GM21576 (cell line): ENCODE measurements around the gene HBE1.

Experiments used
- ATAC-seq: cut with Tn5 transposase; IDR thresholded peaks from one replicate; pipeline ENCODE4 v1.9.1; 2021; ENCODE audit warnings: mild to moderate bottlenecking, moderate library complexity; ENCODE audit not compliant: unreplicated experiment

HBE1 gene

GRCh38 chr11:5235364-5236095, 34.2 kb downstream of the HBE1 start:
- ATAC-seq: no peak

GRCh38 chr11:5234381-5234834, 35.3 kb downstream of the HBE1 start, which contains the start of gene HBD:
TSS of gene HBD (minus strand) at chr11:5234483. CDS start at chr11:5234433, 50 bp downstream.
- peak; percentile 74 for ATAC-seq

GRCh38 chr11:5233307-5233706, 36.4 kb downstream of the HBE1 start:
- ATAC-seq: no peak

GRCh38 chr11:5232821-5233220, 36.9 kb downstream of the HBE1 start:
- no peak for ATAC-seq

GRCh38 chr11:5232176-5232575, 37.6 kb downstream of the HBE1 start:
- ATAC-seq: no peak

GRCh38 chr11:5231111-5231510, 38.6 kb downstream of the HBE1 start:
- no peak for ATAC-seq

- no peak for ATAC-seq
These were observed 39.5 kb downstream of the HBE1 start for GRCh38 chr11:5230266-5230665.

GRCh38 chr11:5229796-5230195, 39.9 kb downstream of the HBE1 start:
- ATAC-seq: no peak

- no peak for ATAC-seq
These were observed 40.4 kb downstream of the HBE1 start for GRCh38 chr11:5229356-5229755.

GRCh38 chr11:5228124-5228523, 41.6 kb downstream of the HBE1 start:
- no peak for ATAC-seq

- ATAC-seq: no peak
These were observed 42.1 kb downstream of the HBE1 start for GRCh38 chr11:5227681-5228080.

- no peak for ATAC-seq
These were observed 42.9 kb downstream of the HBE1 start, which contains the start of gene HBB for GRCh38 chr11:5226732-5227310. TSS of gene HBB (minus strand) at chr11:5227071. CDS start at chr11:5227021, 50 bp downstream.

GRCh38 chr11:5225480-5225871, 44.3 kb downstream of the HBE1 start:
- no peak for ATAC-seq

GRCh38 chr11:5224538-5225479, 44.9 kb downstream of the HBE1 start:
- no peak for ATAC-seq

GRCh38 chr11:5223686-5224085, 46.1 kb downstream of the HBE1 start:
- ATAC-seq: no peak

- no peak for ATAC-seq
These were observed 46.6 kb downstream of the HBE1 start for GRCh38 chr11:5223146-5223545.
